HepG2 (cell line): Measurements from ENCODE around the gene DDHD1. TPM values are rescaled to one million over a fixed set of nuclear protein-coding genes. Genes with fewer than 3 reads are reported as not detected.

Experiments used
- ATAC-seq: fragments of 200-7000 bp; cut with Tn5 transposase; 3 replicates; pipeline ENCODE4 v1.9.1; 2020; ENCODE audit warnings: mild to moderate bottlenecking, moderate library complexity
- BruUV-seq: library from RNA; stranded (reverse); fragments of 400-500 nt; replicated peaks from 2 replicates; lab custom pipeline; 2021; lab: Mats Ljungman, UMichigan
- CTCF ChIA-PET: fragments of 300-600 bp; formaldehyde crosslinking; extraction: SDS; loops from one replicate; lab custom pipeline; 2021; ENCODE audit warnings: low total read pairs, inconsistent platforms, low intra/inter-chr PET ratio; lab: Yijun Ruan, JAX
- POLR2A ChIA-PET: fragments of 350-600 bp; sonication (Branson Sonifier 250); formaldehyde crosslinking; loops from one replicate; lab custom pipeline; 2020; ENCODE audit warnings: antibody characterized with exemption, inconsistent platforms; lab: Yijun Ruan, JAX
- DNase-seq: peaks from one replicate; pipeline ENCODE4 v3.0.0-alpha.2; 2015; ENCODE audit warnings: low spot score
- FAIRE-seq: peaks from 3 replicates; lab custom pipeline; 2011; peaks lifted over from hg19 to GRCh38; lab: Jason Lieb, UNC
- H2AFZ ChIP-seq: one replicate; pipeline ENCODE4 v1.6.1; 2011; ENCODE audit warnings: low read length, inconsistent platforms
- H3K27ac ChIP-seq: fragments of 300-600 bp; 3 replicates; pipeline ENCODE4 v1.8.0; 2011; ENCODE audit warnings: mixed run types, mild to moderate bottlenecking, mixed read lengths, low read length, inconsistent platforms; ENCODE audit not compliant: insufficient read depth; ENCODE audit errors: extremely low read length
- H3K27me3 ChIP-seq, 2 experiments: fragments of 200-600 bp in 1 of 2; 2 replicates in 1 of 2; 3 replicates in 1 of 2; pipeline versions ENCODE4 v1.6.0 to v1.8.0; 2011; ENCODE audit warnings: low read length in 2 of 2, mild to moderate bottlenecking in 2 of 2, moderate library complexity in 2 of 2, inconsistent platforms in 1 of 2; ENCODE audit not compliant: insufficient read depth in 2 of 2, control insufficient read depth in 1 of 2
- H3K36me3 ChIP-seq, 2 experiments: fragments of 200-600 bp in 1 of 2; replicated peaks in 1 of 2; 2 replicates in 1 of 2; 3 replicates in 1 of 2; pipeline versions ENCODE4 v1.5.1 to v1.8.0; 2011; ENCODE audit warnings: low read length in 2 of 2, inconsistent platforms in 1 of 2; ENCODE audit not compliant: insufficient read depth in 2 of 2, control insufficient read depth in 1 of 2
- H3K4me1 ChIP-seq: 2 replicates; pipeline ENCODE4 v1.5.1; 2012; ENCODE audit warnings: low read length, inconsistent platforms; ENCODE audit not compliant: insufficient read depth
- H3K4me2 ChIP-seq: 2 replicates; pipeline ENCODE4 v1.6.0; 2011; ENCODE audit warnings: low read depth, low read length, inconsistent platforms
- H3K4me3 ChIP-seq, 3 experiments: fragments of 200-600 bp in 1 of 3; sonication (generic), shearing (Covaris generic) in 1 of 3; replicated peaks in 1 of 3; 2 replicates each; pipeline ENCODE4 v1.5.1; 2011 to 2016; ENCODE audit warnings: low read length in 3 of 3, inconsistent platforms in 2 of 3, low read depth in 2 of 3, mild to moderate bottlenecking in 2 of 3, control low read depth in 1 of 3, mixed read lengths in 1 of 3; ENCODE audit not compliant: insufficient read depth in 1 of 3
- H3K79me2 ChIP-seq: one replicate; pipeline ENCODE4 v1.6.1; 2011; ENCODE audit warnings: low read length, inconsistent platforms; ENCODE audit not compliant: insufficient read depth
- H3K9ac ChIP-seq: 2 replicates; pipeline ENCODE4 v1.6.0; 2011; ENCODE audit warnings: mild to moderate bottlenecking, low read depth, low read length, inconsistent platforms; ENCODE audit not compliant: insufficient read depth
- H3K9me3 ChIP-seq: 2 replicates; pipeline ENCODE4 v1.5.1; 2012; ENCODE audit warnings: mild to moderate bottlenecking, low read length
- H4K20me1 ChIP-seq: 2 replicates; pipeline ENCODE4 v1.6.0; 2011; ENCODE audit warnings: inconsistent platforms, mild to moderate bottlenecking, low read length, moderate library complexity; ENCODE audit not compliant: insufficient read depth
- CREBL2 ChIP-seq: sonication (generic); formaldehyde crosslinking; IDR thresholded peaks from 2 replicates; pipeline ENCODE4 v1.8.1; 2023; ENCODE audit warnings: missing genetic modification reagents, mild to moderate bottlenecking, borderline replicate concordance
- CSRNP2 ChIP-seq: sonication (generic); formaldehyde crosslinking; conservative IDR thresholded peaks from 2 replicates; pipeline ENCODE4 v1.8.0; 2022; ENCODE audit warnings: low read depth, missing genetic modification reagents
- MAFF ChIP-seq: IDR thresholded peaks from 2 replicates; pipeline ENCODE4 v1.6.1; 2011; ENCODE audit warnings: low read depth, low read length, improper control_type of control experiment
- MAFK ChIP-seq, 2 experiments: IDR thresholded peaks in 1 of 2; conservative IDR thresholded peaks in 1 of 2; 2 replicates each; pipeline ENCODE4 v1.6.1; 2011; ENCODE audit warnings: improper control_type of control experiment in 2 of 2, low read length in 2 of 2
- MEIS1 ChIP-seq: sonication (generic); formaldehyde crosslinking; IDR thresholded peaks from 2 replicates; pipeline ENCODE4 v1.9.0; 2021; ENCODE audit warnings: mild to moderate bottlenecking, missing genetic modification reagents, moderate library complexity, borderline replicate concordance
- NONO ChIP-seq, 2 experiments: fragments of 450-650 bp in 1 of 2; sonication (generic) in 1 of 2; formaldehyde crosslinking in 1 of 2; IDR thresholded peaks in 1 of 2; conservative IDR thresholded peaks in 1 of 2; 2 replicates each; pipeline versions ENCODE4 v1.6.1 to v1.8.0; 2017 to 2022; ENCODE audit warnings: mild to moderate bottlenecking in 1 of 2, missing genetic modification reagents in 1 of 2, moderate library complexity in 1 of 2
- THAP11 ChIP-seq: IDR thresholded peaks from 2 replicates; pipeline ENCODE4 v1.6.1; 2016; ENCODE audit warnings: missing biosample characterization, missing genetic modification reagents
- ZBTB7A ChIP-seq: sonication (generic); formaldehyde crosslinking; IDR thresholded peaks from 2 replicates; pipeline ENCODE4 v1.8.0; 2022; ENCODE audit warnings: mild to moderate bottlenecking, missing genetic modification reagents
- ZFP90 ChIP-seq: sonication (generic); formaldehyde crosslinking; IDR thresholded peaks from 2 replicates; pipeline ENCODE4 v1.8.0; 2022; ENCODE audit warnings: missing genetic modification reagents, mild to moderate bottlenecking, inconsistent platforms, borderline replicate concordance
- ZNF362 ChIP-seq: sonication (generic); formaldehyde crosslinking; IDR thresholded peaks from 2 replicates; pipeline ENCODE4 v1.4.0; 2020; ENCODE audit warnings: missing genetic modification reagents, mild to moderate bottlenecking, borderline replicate concordance
- WGBS: methylation state at CpG from one replicate; pipeline ENCODE4 v1.1.6; 2017; ENCODE audit warnings: low lambda C conversion rate; 5-methylcytosine and 5-hydroxymethylcytosine counted together
- in situ Hi-C: cut with HindIII; loops from 2 replicates; pipeline ENCODE4 v1.10.0; 2017; ENCODE audit warnings: low pct_unique_long_range_greater_than_20kb; ENCODE audit not compliant: extremely low pct_ligation_motif_present
- intact Hi-C: fragments of 100-400 bp; cut with micrococcal nuclease; formaldehyde crosslinking; loops from one replicate; pipeline ENCODE4 v1.10.0; 2022; ENCODE audit not compliant: unreplicated experiment
- polyA plus RNA-seq, 8 experiments: library from polyadenylated mRNA; depleted of rRNA in 3 of 8; stranded (reverse) in 7 of 8; unstranded in 1 of 8; fragments of >200 nt; fragmentation: Illumina TruSeq in 4 of 8; extraction: Trizol in 4 of 8; gene quantifications; 2 replicates each; pipeline versions ENCODE4 v1.2.1 to v1.2.3, GENCODE V29; 2011 to 2016; ENCODE audit warnings: low read depth in 4 of 8, missing spikeins in 1 of 8, mixed read lengths in 1 of 8; ENCODE audit not compliant: insufficient read depth in 1 of 8
- total RNA-seq, 5 experiments: library from RNA; depleted of rRNA; stranded (reverse); fragments of >200 nt; fragmentation: Illumina TruSeq; extraction: Trizol; gene quantifications; 2 replicates each; pipeline ENCODE4 v1.2.3, GENCODE V29; 2016; ENCODE audit warnings: low read depth in 1 of 5

The DDHD1 gene
- total and polyA plus RNA-seq, 2 of the 13 experiments (the other 11 are each of a cell fraction or from before 2014, with no cell fraction given): 4.6 to 8.3 TPM

- TF ChIP-seq MEIS1 (CRISPR knock-in tag) (no peak), CREBL2 (CRISPR knock-in tag) (no peak)
Observed at GRCh38 chr14:53027041-53027440, 126.1 kb downstream of the DDHD1 start (continued).

- Histone ChIP-seq H4K20me1 (no peaks in the 10 kb centered on the region), H3K4me2 (no peak overlapping the region), H3K27me3 (no peaks in the 10 kb centered on the region), H3K36me3 (no peaks in the 10 kb centered on the region), H3K4me3 (no peak overlapping the region), H3K27ac (no peak overlapping the region), H2AFZ (no peak overlapping the region), H3K4me1 (no peaks in the 10 kb centered on the region), H3K79me2 (no peaks in the 10 kb centered on the region), H3K9ac (no peak overlapping the region), H3K9me3 (no peaks in the 10 kb centered on the region)
- ChIA-PET CTCF (no interaction called here), POLR2A (no interaction called here)
- FAIRE-seq (no peak), DNase-seq (no peak), ATAC-seq (no peak)
- 72% methylated on average over 3 of the region's 3 CpGs for WGBS
- intact Hi-C loops (no loop called here), in situ Hi-C loops (no loop called here)
- BruUV-seq: no TSS peak
- TF ChIP-seq ZBTB7A (no peak), MAFK (conservative IDR thresholded peaks at IDR 0.05 in 1 of 2, IDR thresholded peaks at IDR 0.05 in 1 of 2; ENCODE audit: low read length in 2 of 2) (peak; percentile 87 to 89), CSRNP2 (CRISPR knock-in tag) (no peak), THAP11 (no peak), NONO (IDR thresholded peaks at IDR 0.05) (no peak), NONO (CRISPR knock-in tag; conservative IDR thresholded peaks at IDR 0.05) (no peak), MAFF (peak; percentile 87), ZFP90 (CRISPR knock-in tag) (no peak), ZNF362 (no peak)
Observed at GRCh38 chr14:53023325-53023724, 129.8 kb downstream of the DDHD1 start.
